BLaER1 treated with 17β-estradiol and CSF1 and Interleukin-3, amounts not matched to agents 10 nM and 100 nM (cell line): ENCODE results near the gene EPB41L5.
A peak's percentile ranks its signal among the peaks of the same experiment; 100 is the strongest.

ENCODE experiments used
- H3K27ac ChIP-seq, 11 experiments: shearing (Covaris generic); formaldehyde crosslinking; 2 replicates each; pipeline ENCODE4 v1.8.1; 2022
- H3K27me3 ChIP-seq, 11 experiments: shearing (Covaris generic); formaldehyde crosslinking; 2 replicates each; pipeline ENCODE4 v1.8.1; 2022
- H3K36me3 ChIP-seq, 11 experiments: shearing (Covaris generic); formaldehyde crosslinking; 2 replicates each; pipeline ENCODE4 v1.8.1; 2022
- H3K4me1 ChIP-seq, 10 experiments: shearing (Covaris generic); formaldehyde crosslinking; 2 replicates each; pipeline ENCODE4 v1.8.1; 2022
- H3K4me2 ChIP-seq, 11 experiments: shearing (Covaris generic); formaldehyde crosslinking; 2 replicates each; pipeline ENCODE4 v1.8.1; 2022
- H3K4me3 ChIP-seq, 10 experiments: shearing (Covaris generic); formaldehyde crosslinking; 2 replicates each; pipeline ENCODE4 v1.8.1; 2022
- H3K9ac ChIP-seq, 11 experiments: shearing (Covaris generic); formaldehyde crosslinking; 2 replicates each; pipeline ENCODE4 v1.8.1; 2022
- H3K9me3 ChIP-seq, 11 experiments: shearing (Covaris generic); formaldehyde crosslinking; replicated peaks in 1 of 11; 2 replicates each; pipeline ENCODE4 v1.8.1; 2022
- H4K20me1 ChIP-seq, 11 experiments: shearing (Covaris generic); formaldehyde crosslinking; 2 replicates each; pipeline ENCODE4 v1.8.1; 2022
- Cebpa-rat ChIP-seq, 11 experiments: shearing (Covaris generic); IDR thresholded peaks; 2 replicates each; pipeline ENCODE4 v1.8.1; 2022

The EPB41L5 gene

GRCh38 chr2:120223034-120223912 is 210.4 kb downstream of the EPB41L5 start, which contains the start of gene TMEM185B:
TSS of gene TMEM185B (minus strand) at chr2:120223400. CDS start at chr2:120222976, 424 bp downstream.
- H3K27me3 ChIP-seq: peaks cover 0 to 28% (median 0%) of the 10 kb centered on the region in 11 experiments; a peak in 7 of 22 replicates
- H3K9me3 ChIP-seq: peaks cover 17 to 47% (median 35%) of the 10 kb centered on the region in 11 experiments
- peak within 1 kb of the TSS; percentile 93 to 99 (median 97) for H3K27ac ChIP-seq
- peak within 1 kb of the TSS; percentile 87 to 98 (median 91) for H3K9ac ChIP-seq
- peak within 1 kb of the TSS; percentile 58 to 78 (median 68) for H3K4me3 ChIP-seq
- peaks cover 30 to 44% (median 42%) of the 10 kb centered on the region in 11 experiments for H3K36me3 ChIP-seq
- TF ChIP-seq Cebpa-rat (IDR thresholded peaks at IDR 0.05): no peak
- H3K4me1 ChIP-seq: peaks cover 37 to 71% (median 57%) of the 10 kb centered on the region in 10 experiments
- peaks cover 0 to 28% (median 4%) of the 10 kb centered on the region in 11 experiments; a peak in 10 of 22 replicates for H4K20me1 ChIP-seq
- H3K4me2 ChIP-seq: peak within 1 kb of the TSS; percentile 83 to 99 (median 94)

GRCh38 chr2:120224256-120224655 is 211.4 kb downstream of the EPB41L5 start:
- peaks cover 37 to 79% (median 64%) of the 10 kb centered on the region in 10 experiments for H3K4me1 ChIP-seq
- TF ChIP-seq Cebpa-rat (IDR thresholded peaks at IDR 0.05): no peak
- H3K27me3 ChIP-seq: peaks cover 0 to 28% (median 0%) of the 10 kb centered on the region in 11 experiments; a peak in 7 of 22 replicates
- H3K9me3 ChIP-seq: peaks cover 13 to 37% (median 25%) of the 10 kb centered on the region in 11 experiments
- H4K20me1 ChIP-seq: peaks cover 0 to 19% (median 2%) of the 10 kb centered on the region in 11 experiments; a peak in 10 of 22 replicates
- peak overlapping the region; percentile 58 to 78 (median 68); a peak in 18 of 20 replicates for H3K4me3 ChIP-seq
- peak overlapping the region; percentile 83 to 99 (median 93) for H3K4me2 ChIP-seq
- peaks cover 20 to 34% (median 32%) of the 10 kb centered on the region in 11 experiments for H3K36me3 ChIP-seq
- H3K9ac ChIP-seq: peak overlapping the region in 8 of 11 experiments; percentile 89 to 98 (median 92); a peak in 11 of 22 replicates
- 0 out of 22 replicates have a peak overlapping the region, but pooled peaks of 1 of the 11 experiments have one; percentile 96 for H3K27ac ChIP-seq

- H4K20me1 ChIP-seq: peaks cover 0 to 12% (median 0%) of the 10 kb centered on the region in 11 experiments; a peak in 8 of 22 replicates
- no peak for TF ChIP-seq Cebpa-rat (IDR thresholded peaks at IDR 0.05)
- H3K4me3 ChIP-seq: no peak overlapping the region
- peaks cover 13 to 28% (median 25%) of the 10 kb centered on the region in 11 experiments; a peak in 21 of 22 replicates for H3K36me3 ChIP-seq
- peak overlapping the region in 10 of 11 experiments; percentile 83 to 99 (median 92); a peak in 13 of 22 replicates for H3K4me2 ChIP-seq
- no peak overlapping the region for H3K9ac ChIP-seq
- H3K4me1 ChIP-seq: peaks cover 37 to 79% (median 64%) of the 10 kb centered on the region in 10 experiments
- H3K27ac ChIP-seq: no peak overlapping the region
- peaks cover 0 to 28% (median 0%) of the 10 kb centered on the region in 11 experiments; a peak in 7 of 22 replicates for H3K27me3 ChIP-seq
- peaks cover 13 to 30% (median 22%) of the 10 kb centered on the region in 11 experiments for H3K9me3 ChIP-seq
These were observed 212.1 kb downstream of the EPB41L5 start for GRCh38 chr2:120224735-120225548.

GRCh38 chr2:120225549-120226065 is 212.7 kb downstream of the EPB41L5 start:
- Histone ChIP-seq H3K27me3 (peaks cover 0 to 28% (median 0%) of the 10 kb centered on the region in 11 experiments; a peak in 7 of 22 replicates), H3K4me3 (no peak overlapping the region), H3K36me3 (peaks cover 7 to 21% (median 18%) of the 10 kb centered on the region in 11 experiments; a peak in 21 of 22 replicates), H3K4me2 (peak overlapping the region in 5 of 11 experiments; percentile 0 to 96 (median 30); a peak in 4 of 22 replicates), H3K9me3 (peaks cover 13 to 24% (median 19%) of the 10 kb centered on the region in 11 experiments), H3K27ac (no peak overlapping the region), H4K20me1 (peaks cover 0 to 5% (median 0%) of the 10 kb centered on the region in 11 experiments; a peak in 4 of 22 replicates), H3K4me1 (peaks cover 32 to 79% (median 60%) of the 10 kb centered on the region in 10 experiments), H3K9ac (no peak overlapping the region)
- no peak for TF ChIP-seq Cebpa-rat (IDR thresholded peaks at IDR 0.05)

GRCh38 chr2:120226316-120226715 is 213.4 kb downstream of the EPB41L5 start:
- H3K9me3 ChIP-seq: peaks cover 13 to 17% (median 16%) of the 10 kb centered on the region in 11 experiments
- no peak overlapping the region for H3K4me3 ChIP-seq
- H3K27me3 ChIP-seq: peaks cover 0 to 28% (median 0%) of the 10 kb centered on the region in 11 experiments; a peak in 7 of 22 replicates
- H3K36me3 ChIP-seq: peaks cover 7 to 14% (median 13%) of the 10 kb centered on the region in 11 experiments; a peak in 20 of 22 replicates
- peak overlapping the region in 7 of 11 experiments; percentile 52 to 80 (median 66); a peak in 8 of 22 replicates for H3K4me2 ChIP-seq
- no peaks in the 10 kb centered on the region for H4K20me1 ChIP-seq
- H3K4me1 ChIP-seq: peaks cover 25 to 72% (median 53%) of the 10 kb centered on the region in 10 experiments
- no peak overlapping the region for H3K27ac ChIP-seq
- no peak overlapping the region for H3K9ac ChIP-seq
- no peak for TF ChIP-seq Cebpa-rat (IDR thresholded peaks at IDR 0.05)

GRCh38 chr2:120227111-120227991 is 214.5 kb downstream of the EPB41L5 start:
- Histone ChIP-seq H4K20me1 (no peaks in the 10 kb centered on the region), H3K4me2 (peak overlapping the region in 9 of 11 experiments; percentile 25 to 80 (median 60); a peak in 18 of 22 replicates), H3K36me3 (peaks cover 0 to 4% (median 3%) of the 10 kb centered on the region in 11 experiments; a peak in 16 of 22 replicates), H3K9ac (peak overlapping the region in 3 of 11 experiments; percentile 7 to 19 (median 10); a peak in 3 of 22 replicates), H3K4me1 (peaks cover 18 to 68% (median 50%) of the 10 kb centered on the region in 10 experiments), H3K9me3 (peaks cover 4 to 7% (median 6%) of the 10 kb centered on the region in 11 experiments), H3K4me3 (no peak overlapping the region), H3K27me3 (peaks cover 0 to 28% (median 0%) of the 10 kb centered on the region in 11 experiments; a peak in 7 of 22 replicates), H3K27ac (no peak overlapping the region)
- no peak for TF ChIP-seq Cebpa-rat (IDR thresholded peaks at IDR 0.05)

GRCh38 chr2:120228503-120228902 is 215.6 kb downstream of the EPB41L5 start:
- TF ChIP-seq Cebpa-rat (IDR thresholded peaks at IDR 0.05): no peak
- H3K4me1 ChIP-seq: peaks cover 22 to 70% (median 55%) of the 10 kb centered on the region in 10 experiments
- H3K4me2 ChIP-seq: peak overlapping the region in 8 of 11 experiments; percentile 44 to 80 (median 63); a peak in 12 of 22 replicates
- no peaks in the 10 kb centered on the region for H3K9me3 ChIP-seq
- H3K4me3 ChIP-seq: no peak overlapping the region
- H4K20me1 ChIP-seq: no peaks in the 10 kb centered on the region
- H3K36me3 ChIP-seq: no peaks in the 10 kb centered on the region
- no peak overlapping the region for H3K9ac ChIP-seq
- no peak overlapping the region for H3K27ac ChIP-seq
- H3K27me3 ChIP-seq: peaks cover 0 to 28% (median 0%) of the 10 kb centered on the region in 11 experiments; a peak in 7 of 22 replicates
